Stimulated activated CD8-positive, alpha-beta memory T cell treated with anti-CD3 and anti-CD28 coated beads, Interleukin-7, amount 100 ng/mL, for 24 hours (primary cell): ENCODE data around the gene MEAF6.
"Not testable (repeated sequence)": the region's sequence is repeated elsewhere in the genome, so short reads cannot be mapped to it uniquely, and the experiment has no call there.

ENCODE experiments used
- DNase-seq: peaks from one replicate; pipeline ENCODE4 v3.0.0-alpha.2; 2020; ENCODE audit warnings: low read depth

MEAF6 gene

GRCh38 chr1:37532418-37533156 lies 18.0 kb upstream of the MEAF6 start:
- not testable (repeated sequence) for DNase-seq

DNA sequence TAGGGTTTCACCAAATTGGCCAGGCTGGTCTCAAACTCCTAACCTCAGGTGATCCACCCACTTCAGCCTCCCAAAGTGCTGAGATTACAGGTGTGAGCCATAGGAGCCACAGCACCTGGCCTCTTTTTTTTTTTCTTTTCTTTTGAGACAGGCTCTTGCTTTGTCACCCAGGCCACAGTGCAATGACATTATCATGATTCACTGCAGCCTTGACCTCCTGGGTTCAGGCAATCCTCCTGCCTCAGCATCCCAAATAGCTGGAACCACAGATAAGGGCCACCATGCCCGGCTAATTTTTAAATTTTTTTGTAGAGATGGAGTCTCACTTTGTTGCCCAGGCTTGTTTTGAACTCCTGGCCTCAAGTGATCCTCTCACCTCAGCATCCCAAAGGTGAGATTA lies 15.3 kb upstream of the MEAF6 start:
- not testable (repeated sequence) for DNase-seq

DNA sequence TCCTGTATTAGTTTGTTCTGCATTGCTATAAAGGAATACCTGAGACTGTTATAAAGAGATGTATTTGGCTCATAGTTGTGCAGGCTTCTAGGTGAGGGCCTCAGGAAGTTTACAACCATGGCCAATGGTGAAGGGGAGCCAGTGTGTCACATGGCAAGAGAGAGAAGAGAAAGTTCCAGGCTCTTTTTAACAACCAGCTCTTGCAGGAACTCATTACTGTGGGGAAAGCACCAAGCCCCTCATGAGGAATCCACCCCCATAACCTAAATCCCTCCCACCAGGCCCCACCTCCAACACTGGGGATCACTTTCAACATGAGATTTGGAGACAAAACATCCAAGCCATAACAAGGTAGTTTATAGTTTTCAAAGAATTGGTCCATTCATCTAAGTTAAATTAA lies 5.0 kb upstream of the MEAF6 start:
- DNase-seq, result no peak

DNA sequence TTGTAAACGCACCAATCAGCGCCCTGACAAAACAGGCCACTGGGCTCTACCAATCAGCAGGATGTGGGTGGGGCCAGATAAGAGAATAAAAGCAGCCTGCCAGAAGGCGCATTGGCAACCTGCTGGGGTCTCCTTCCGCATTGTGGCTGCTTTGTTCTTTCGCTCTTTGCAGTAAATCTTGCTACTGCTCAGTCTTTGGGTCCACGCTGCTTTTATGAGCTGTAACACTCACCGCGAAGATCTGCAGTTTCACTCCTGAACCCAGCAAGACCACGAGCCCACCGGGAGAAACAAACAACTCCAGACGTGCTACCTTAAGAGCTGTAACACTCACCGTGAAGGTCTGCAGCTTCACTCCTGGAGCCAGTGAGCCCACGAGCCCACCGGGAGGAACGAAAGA lies 4.4 kb upstream of the MEAF6 start:
- not testable (repeated sequence) for DNase-seq

DNA sequence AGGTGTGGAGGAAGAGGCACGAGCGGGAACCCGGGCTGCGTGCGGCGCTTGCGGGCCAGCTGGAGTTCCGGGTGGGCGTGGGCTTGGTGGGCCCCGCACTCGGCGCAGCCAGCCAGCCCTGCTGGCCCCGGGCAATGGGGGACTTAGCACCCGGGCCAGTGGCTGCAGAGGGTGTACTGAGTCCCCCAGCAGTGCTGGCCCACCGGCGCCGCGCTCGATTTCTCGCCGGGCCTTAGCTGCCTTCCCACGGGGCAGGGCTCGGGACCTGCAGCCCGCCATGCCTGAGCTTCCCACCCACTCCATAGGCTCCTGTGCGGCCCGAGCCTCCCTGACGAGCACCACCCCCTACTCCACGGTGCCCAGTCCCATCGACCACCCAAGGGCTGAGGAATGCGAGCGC lies 3.7 kb upstream of the MEAF6 start:
- not testable (repeated sequence) for DNase-seq

GRCh38 chr1:37517569-37517968 lies 3.0 kb upstream of the MEAF6 start:
- no peak for DNase-seq

DNA sequence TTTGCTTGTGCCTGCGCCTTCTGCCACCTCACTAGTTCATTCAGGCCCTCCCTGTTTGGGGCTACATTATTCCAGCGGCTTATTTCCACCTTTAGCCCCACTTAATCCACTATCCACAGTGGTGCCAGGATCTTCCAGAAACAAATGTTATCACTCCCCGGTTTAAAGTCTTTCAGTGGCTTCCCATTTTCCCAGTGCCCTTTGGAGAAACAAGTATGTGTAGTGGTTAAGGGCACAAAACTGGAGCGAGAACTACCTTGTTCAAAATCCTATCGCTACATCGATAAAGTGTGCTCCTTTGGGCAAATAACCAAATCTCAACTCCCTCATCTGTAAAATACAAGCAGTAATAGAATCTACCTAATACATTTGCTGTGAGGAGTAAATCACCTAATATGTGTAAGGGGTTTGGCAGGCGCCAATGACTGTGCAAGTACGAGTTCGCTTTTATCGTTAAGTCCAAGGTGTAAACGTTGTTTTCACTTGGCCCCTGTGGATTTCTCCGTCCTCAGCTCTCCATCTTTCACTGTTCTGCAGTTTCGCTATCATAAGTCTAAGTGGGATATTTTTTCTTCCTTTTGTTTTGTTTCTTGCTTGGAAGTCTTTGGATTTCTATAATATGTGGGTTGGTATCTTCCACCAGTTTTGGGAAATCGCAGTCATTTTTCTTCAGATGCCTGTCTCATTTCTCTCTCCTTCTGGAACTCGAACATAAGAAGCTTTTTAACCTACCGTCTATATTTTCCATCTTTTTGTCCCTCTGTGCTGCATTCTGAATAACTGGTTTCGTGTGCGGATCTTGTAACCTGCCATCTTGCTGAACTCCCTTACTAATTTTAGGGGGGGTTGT lies 844 bp upstream of the MEAF6 start:
- no peak for DNase-seq

DNA sequence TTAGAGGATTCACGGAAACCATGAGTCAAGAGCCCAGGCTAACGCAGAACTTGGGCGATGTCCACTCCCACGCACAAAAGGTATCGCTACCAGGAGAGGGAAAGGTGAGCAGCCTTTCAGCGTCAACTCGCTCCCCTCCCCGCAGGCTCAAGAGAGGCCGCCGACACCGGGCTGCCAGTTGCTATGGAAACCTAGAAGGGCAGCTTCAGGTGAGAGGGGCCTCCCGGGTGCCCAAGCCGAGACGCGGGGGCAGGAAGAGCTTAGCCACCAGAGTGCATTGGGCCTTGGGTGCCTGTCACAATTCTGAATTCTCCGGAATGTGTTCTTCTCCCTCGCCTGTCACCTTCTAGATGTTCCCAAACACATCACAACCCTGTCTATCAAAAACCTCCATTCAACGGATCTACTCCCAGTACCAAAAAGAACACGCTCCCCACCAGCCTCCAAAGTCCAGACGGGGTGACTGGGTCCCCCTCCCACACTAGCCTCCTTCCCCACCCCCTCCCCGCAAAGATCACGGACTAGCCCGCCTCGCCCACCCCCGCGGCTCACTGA lies 694 bp downstream of the MEAF6 start:
- DNase-seq, result no peak

DNA sequence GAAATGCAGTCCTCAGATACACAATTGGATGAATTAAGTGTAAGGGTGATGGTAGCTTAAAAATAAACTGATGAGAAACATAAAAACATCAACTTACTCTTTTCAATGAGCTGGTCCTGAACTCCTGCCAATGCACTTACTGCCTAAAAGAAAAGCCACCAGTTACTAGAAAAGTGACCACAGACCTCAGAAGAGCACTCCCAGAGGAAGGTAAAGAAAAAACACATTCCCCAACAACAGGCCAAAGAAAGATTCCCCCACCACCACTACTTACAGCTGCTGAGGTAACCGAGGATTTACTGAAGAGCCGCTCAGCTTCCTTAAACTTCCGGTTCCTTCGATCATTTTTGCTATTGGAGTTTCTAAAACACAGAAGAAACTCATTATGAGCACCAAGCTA lies 5.4 kb downstream of the MEAF6 start:
- no peak for DNase-seq

DNA sequence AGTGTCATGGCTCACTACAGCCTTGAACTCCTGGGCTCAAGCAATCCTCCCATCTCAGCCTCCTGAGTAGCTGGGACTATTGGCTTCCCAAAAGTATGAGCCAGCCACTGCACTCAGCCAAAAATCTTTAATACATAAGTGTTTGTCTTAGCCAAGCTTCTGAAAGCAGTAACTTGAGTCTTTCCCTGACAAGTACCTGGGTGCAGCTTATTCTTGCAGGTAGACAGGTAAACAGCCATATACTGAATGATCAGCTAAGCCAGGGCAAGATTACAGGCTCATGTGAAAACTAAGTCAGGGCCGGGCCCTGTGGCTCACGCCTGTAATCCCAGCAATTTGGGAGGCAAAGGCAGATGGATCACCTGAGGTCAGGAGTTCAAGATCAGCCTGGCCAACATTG lies 7.8 kb downstream of the MEAF6 start:
- no peak for DNase-seq

- DNase-seq, result not testable (repeated sequence)
Observed at GRCh38 chr1:37502791-37503190, 11.8 kb downstream of the MEAF6 start.

GRCh38 chr1:37502104-37502503 lies 12.5 kb downstream of the MEAF6 start:
- no peak for DNase-seq

DNA sequence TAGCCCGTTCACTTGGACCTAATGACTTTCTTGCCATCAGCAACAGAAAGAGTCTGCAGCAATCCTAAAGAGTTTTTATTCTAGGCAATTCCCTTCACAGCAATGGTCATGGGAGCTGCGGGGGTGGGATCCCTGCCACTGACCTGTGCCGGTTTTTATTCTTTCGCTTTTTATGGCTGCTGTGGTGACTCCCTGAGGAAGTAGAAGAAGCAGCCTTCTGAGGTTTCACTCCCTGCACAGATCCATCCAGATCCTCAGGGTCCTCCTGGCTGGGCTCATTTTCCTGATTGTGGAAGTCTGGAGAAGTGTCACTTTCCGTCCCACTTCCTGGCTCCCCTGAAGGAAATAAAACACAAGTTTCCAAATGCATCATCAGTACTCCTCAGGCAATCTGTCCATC lies 12.9 kb downstream of the MEAF6 start:
- DNase-seq, result no peak

DNA sequence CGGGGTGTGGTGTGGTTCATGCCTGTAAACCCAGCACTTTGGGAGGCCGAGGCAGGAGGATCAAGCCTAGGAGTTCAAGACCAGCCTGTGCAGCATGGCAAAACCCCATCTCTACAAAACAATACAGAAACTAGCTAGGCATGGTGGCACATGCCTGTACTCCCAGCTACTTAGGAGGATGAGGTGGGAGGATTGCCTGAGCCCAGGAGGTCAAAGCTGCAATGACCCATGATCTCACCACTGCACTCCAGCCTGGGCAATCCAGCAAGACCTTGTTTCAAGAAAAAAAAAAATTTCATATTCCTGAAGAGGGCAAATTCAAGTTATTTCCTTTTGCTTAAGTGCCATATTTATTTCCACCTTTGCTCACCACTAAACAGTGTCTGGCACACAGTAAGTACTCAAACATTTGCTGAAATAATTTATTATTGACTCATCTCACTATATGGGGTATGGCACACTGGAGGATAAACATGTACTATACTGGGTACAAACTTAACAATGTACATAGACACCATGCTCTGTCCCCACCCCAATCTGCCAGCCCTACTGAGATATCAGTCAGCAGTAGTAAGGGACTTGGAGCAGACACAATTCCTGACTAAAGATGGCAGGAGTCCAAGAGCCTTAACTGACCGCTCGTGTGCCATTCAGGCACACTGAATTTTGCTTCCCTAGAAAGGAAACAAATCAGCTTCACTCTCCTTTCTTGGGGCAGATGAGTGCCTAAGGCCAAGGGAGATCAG lies 15.5 kb downstream of the MEAF6 start:
- DNase-seq, result no peak

DNA sequence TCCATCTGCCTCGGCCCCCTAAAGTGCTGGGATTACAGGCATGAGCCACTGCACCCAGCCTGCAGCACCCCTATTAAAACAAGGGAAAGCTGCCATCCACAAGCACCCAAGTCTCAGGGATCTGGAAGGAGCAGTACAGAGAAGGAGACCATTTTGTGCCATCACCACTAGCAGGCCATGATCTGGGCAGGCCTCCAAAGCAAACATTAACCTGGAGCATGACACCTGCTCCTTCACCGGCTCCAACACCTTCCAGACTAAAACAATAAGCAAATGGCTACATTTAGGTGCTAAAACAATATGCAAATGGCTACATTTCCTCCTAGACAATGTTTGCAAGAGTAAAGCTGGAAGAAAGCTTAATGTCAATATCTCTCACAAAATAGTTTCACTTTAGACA lies 16.7 kb downstream of the MEAF6 start:
- no peak for DNase-seq

DNA sequence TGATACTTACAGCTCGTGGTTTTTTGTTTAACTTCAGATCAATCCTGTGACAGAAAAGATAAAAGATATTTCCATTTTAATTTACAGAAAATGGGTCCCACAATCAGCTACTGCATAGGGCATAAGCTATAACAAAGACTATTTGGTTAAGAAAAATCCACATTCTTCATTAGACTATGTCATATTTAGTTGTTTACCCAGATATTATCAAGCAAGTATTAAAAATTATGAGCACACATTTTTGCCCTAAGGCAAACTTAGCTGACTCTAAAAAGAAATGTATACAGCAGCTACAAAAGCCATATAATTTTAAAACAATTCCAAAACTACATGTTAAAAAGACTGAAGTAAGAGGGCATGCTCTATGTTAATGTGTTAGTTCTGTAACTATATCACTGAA lies 18.7 kb downstream of the MEAF6 start:
- DNase-seq, result no peak

DNA sequence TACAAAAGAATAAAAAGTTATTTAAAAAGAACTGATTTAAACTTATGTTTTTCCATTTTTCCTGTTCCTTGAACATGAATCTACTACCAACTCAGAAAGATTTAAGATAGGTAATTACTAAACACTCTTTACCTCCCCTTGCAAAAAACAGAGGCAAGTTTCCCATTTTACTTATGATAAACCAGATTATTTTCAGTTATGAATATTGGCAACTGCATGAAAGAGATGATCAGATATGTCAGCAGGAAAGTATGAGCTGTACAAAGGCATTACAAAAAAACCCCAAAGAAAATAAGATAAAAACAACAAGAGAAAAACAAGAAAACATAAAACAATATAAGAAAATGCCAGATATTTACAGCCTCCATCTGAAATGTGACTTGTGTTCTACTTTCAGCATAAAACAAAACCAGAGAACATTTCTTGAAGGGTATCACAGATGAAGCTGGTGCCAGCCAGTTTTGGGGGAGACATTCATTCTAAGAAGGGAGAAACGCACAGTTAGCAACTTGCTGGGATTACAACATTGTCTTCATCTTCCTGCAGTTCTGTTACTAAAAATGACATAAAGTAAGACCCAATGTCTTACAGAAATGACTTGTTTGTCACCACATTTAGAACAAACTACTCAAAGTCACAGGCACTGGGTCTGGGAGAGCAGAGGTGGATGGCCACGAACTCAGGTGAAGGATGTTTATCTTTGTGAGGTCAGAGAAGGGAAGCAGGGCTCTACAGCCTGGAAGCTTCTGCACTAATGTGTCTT lies 21.0 kb downstream of the MEAF6 start:
- DNase-seq, result no peak

- no peak for DNase-seq
Observed at GRCh38 chr1:37487619-37487984, 27.0 kb downstream of the MEAF6 start.

DNA sequence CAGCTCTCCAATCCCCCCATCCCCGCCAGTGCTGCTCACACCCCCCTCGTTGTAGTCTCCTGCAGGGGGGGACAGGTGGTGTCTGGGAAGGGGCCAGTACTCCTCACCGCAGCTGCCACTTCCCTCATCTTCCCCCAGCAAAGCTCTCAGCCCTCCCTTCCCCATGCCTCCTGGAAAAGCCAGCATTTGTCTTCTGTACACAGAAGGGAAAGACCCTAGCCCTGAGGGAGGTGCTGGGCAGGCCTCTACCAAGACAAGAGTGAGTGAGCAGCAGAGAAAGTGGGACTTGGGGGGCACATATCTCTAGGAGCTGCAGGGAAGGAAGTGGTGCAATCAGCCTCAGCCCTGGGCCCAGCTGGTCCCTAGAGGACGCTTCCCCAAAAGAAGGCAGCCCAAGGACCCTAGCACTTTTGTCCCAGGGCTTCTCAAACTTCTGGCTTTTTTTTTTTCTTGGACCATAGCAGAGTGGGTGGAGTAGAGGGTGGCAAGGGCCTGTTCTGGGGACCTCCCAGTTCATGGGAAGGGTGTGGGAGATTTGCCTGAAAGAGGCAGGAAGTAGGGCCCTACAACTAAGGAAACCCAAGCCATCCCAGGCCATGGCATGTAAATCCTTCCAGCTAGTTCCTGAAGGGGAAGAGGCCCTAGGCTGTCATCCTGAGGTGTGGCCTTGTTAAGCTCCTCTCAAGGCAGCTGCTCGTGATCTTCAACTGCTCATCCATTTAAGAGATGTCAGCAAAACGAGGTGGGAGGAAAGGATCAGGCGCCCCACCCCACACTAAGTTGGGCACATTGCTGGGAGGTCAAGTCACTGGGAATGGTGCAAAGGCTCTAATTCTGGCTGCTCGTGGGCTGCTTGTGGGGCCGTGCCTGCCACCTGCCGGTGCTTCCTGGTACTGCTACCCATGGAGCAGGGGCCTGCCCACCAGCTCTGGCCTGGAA lies 27.6 kb downstream of the MEAF6 start:
- DNase-seq, result peak; percentile 67

GRCh38 chr1:37485902-37486679 lies 28.5 kb downstream of the MEAF6 start:
- DNase-seq, result no peak
